Fibroblast of skin of scalp (primary cell): ENCODE results near the gene REEP2.
"Not testable (repeated sequence)": the region's sequence is repeated elsewhere in the genome, so short reads cannot be mapped to it uniquely, and the experiment has no call there.

Experiments
- DNase-seq: peaks from one replicate; pipeline ENCODE4 v3.0.0-alpha.2; 2013

The REEP2 gene

DNA sequence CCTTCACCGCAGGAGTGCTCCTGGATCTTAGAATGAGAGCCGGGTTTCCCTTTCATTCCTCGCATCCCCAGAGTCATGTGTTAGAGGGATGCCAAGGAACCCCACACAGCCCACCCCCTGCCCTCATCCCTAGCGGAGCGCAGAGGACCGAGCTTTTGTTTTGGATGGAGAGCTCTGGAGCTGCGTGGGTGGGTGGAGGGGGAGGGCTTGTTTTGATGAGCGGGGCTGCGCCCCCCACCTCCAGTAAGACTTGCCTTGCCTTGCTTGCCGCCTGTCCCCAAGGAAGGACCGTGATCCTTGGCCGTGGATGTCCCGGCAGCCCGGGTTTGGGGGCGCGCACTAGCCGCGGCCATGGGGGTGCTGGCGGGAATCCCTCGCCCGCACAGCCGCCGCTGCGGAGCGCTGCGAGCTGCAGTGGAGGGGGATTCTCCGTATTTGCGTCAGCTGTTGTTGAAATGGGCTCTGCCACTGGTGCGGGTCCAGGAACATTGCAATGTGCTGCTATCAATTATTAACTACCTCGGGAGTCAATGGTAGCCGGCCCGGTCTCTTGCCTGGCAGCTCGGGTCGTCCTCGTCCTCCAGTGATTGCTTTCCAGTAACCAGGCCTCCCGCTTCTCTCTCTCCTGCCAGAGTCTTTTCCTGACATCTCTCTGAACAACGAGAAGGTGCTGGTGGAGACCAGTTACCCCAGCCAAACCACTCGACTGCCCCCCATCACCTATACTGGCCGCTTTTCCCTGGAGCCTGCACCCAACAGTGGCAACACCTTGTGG, 27.5 kb downstream of the REEP2 start:
- DNase-seq = no peak

- no peak for DNase-seq
Observed at GRCh38 chr5:138466900-138467710, 28.2 kb downstream of the REEP2 start.

GRCh38 chr5:138467711-138468132, 28.9 kb downstream of the REEP2 start:
- no peak for DNase-seq

GRCh38 chr5:138468133-138468965, 29.5 kb downstream of the REEP2 start:
- no peak for DNase-seq

DNA sequence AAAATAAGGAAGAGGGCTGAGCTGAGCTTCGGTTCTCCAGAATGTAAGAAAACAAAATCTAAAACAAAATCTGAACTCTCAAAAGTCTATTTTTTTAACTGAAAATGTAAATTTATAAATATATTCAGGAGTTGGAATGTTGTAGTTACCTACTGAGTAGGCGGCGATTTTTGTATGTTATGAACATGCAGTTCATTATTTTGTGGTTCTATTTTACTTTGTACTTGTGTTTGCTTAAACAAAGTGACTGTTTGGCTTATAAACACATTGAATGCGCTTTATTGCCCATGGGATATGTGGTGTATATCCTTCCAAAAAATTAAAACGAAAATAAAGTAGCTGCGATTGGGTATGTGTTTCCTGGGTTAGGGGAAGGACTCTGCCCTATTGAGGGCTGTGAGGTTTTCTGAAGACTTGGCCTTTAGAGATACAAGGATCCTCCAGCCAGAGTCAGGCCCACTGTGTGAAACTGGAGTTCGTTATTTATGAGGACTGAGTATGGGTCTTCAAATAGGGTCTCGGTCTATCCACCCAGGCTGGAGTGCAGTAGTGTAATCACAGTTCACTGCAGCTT, 30.2 kb downstream of the REEP2 start:
- DNase-seq = no peak

DNA sequence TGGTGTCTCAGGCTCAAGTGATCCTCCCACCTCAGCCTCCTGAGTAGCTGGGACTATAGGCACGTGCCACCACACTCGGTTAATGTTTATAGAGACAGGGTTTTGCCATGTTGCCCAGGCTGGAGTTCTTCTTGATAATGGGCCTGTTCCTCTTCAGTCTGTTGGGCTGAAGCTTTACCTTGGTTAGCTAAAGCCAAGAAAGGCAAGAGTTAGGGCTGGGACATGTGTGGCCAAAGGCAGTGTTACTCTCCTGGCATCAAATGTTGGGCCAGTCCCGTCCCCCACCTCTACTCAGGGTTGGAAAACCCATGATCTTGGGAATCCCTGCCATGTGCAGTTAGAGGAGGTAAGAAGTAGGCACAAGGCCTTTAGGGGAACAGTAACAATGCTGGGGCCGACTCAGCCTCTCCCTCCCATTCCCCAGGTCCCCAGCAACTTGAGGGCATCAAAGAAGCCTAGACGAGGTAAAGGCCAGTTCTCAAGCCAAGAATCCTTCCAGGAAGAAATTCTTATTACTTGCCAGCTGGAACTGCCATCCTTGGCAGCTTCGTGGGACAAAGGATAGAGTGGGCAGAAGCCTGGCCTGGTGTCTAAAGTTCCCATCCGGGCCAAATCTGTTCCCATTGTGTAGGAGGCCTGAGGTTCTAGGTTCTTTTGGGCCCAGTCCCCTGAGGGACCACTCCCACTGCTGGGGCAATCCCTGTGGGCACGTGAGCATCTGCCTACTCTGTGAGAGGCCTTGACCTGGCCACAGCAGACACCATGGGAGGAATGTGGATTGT, 30.9 kb downstream of the REEP2 start:
- no peak for DNase-seq

DNA sequence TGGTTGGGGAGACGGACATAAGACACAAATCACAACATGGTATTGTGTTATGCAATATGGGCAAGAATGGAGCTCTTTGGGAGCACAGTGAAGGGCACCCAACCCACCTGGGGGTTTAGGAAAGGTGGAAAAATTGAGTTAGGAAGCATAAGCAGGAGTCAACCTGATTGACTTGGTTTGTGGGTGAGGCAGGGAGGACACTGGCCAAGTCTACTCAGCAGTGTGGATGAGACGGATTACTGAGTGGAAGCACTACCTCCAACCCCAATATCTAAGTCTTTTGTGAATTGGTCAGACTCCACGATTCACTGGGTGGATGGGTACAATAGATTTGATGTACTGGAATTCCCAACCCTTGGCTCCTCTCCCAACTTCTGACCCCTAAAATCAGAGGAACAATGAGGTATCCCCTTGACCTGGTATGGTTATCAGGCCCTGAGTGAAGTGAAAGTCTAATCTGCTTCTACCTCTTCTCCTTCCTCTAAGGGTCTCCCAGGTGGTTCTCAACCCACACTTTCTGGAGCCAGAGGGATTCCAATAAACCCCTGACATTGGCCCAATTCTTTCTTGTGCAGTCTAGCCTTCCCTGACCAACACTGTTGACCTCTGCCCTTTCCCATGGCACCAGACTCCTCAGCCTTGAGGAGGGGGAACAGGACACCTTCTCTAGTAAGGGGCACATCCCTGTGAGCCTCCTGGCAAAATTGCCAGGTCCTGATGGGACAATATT, 31.6 kb downstream of the REEP2 start:
- DNase-seq = no peak

DNA sequence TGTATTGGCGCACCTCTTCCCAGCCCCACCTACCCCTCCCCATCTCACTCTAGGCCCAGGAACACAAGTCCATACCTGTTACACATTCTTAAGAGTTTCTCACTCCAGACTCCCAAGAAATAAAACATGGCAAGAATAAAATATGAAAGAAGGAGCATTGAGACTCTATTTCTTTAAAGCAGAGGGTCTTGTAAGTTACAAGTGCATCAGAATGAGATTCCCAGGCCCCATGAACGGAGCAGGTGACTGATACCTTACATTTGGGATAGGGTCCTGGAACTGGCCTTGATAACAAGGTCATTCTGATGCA, 32.1 kb downstream of the REEP2 start:
- no peak for DNase-seq

- DNase-seq = no peak
Observed at GRCh38 chr5:138472353-138472752, 33.5 kb downstream of the REEP2 start.

- DNase-seq = not testable (repeated sequence)
Observed at GRCh38 chr5:138473151-138473550, 34.3 kb downstream of the REEP2 start.

GRCh38 chr5:138476918-138477317, 38.1 kb downstream of the REEP2 start:
- no peak for DNase-seq

- no peak for DNase-seq
Observed at GRCh38 chr5:138482638-138483037, 43.8 kb downstream of the REEP2 start.

DNA sequence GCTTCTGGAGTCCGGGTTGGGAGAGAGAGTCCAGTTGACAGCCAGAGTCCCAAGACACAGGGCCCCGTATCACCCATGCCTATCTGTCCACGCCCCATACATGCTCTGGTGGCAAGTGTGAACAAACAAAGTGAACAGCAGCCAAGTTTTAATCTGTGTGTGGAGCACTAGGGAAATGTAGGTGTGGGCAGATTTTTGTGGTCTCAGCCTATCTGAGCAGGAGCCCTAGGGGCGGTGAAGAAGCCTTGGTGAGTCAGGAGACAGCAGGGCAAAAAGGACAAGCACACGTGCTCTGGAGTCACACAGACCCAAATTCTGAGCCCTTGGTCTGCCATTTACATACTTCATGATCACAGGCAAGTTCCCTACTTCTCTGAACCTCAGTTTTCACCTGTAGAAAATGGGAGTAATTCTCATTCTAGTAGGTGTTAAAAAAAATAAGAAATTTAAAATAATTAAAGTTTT, 49.7 kb downstream of the REEP2 start:
- DNase-seq = no peak

DNA sequence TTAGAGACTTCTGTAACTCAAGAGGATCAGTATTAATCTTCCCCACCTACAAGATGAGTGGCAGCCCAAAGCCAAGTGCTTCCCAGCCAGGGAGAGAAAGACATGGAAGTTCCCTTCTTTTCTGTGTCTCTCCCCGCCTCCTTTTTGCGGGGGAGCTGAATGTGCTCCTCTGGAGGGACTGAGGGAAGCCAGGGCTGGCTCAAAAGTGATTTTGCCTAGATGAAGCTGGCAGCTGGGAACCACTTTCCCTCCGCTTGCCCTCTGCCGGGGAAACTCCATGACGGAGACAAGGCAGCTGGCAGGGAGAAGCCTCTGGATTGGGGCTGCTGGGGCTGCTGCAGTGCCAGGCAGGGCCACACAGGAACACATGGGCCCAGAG, 50.8 kb downstream of the REEP2 start:
- DNase-seq = no peak

DNA sequence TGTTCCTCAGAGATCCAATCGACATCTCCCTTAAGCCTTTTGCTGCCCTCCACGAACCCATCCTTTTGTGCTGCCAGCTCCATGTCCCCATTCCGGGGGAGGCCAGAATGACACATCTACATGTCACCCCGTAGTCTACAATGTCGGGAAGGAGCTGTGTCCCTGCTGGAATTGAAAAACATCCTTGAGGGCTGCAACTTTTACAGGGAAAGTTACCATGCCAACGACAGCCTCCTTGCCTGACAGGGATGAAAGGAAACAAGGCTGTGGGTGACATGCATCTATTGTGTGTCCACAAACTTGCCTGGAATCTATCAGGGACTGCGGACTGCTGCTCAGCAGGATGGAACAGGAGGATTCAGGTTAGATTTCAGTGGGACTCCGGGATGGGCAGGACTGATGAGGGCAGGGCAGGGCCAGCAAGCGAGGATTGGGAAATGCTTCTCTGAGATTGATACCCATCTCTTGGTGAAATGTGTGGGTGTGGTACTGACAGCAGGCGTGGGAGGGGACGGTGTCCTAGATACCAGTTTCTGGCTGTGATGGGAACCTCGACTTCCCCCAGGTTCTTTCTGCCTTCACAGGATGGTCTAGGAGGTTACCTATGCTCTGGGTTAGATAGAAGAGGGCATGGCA, 51.9 kb downstream of the REEP2 start:
- DNase-seq = no peak

GRCh38 chr5:138491284-138491648, 52.4 kb downstream of the REEP2 start:
- no peak for DNase-seq

- peak; percentile 91 for DNase-seq
Observed at GRCh38 chr5:138491669-138492559, 53.1 kb downstream of the REEP2 start.

- no peak for DNase-seq
Observed at GRCh38 chr5:138492560-138493045, 53.7 kb downstream of the REEP2 start.

DNA sequence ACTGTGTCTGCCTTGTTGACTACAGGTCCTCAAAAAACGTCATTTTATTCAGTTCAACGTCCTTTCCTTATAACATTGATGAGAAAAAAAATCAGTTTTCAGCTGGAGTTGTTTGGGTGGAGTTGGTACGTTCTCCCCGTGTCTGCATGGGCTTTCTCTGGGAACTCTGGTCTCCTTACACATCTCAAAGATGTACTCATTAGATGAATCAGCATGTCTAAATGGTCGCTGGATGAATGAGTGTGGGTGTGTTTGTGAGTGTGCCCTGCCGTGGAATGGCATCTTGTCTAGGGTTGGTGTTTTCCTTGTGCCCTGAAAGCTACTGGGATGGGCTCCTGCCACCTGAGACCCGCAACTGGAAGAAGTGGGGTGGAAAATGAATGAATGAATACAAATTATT, 56.5 kb downstream of the REEP2 start:
- DNase-seq = no peak
